Sigmoid colon (tissue), 4 donors: ENCODE results near the gene FBH1.

Experiments used
- POLR2A ChIP-seq, 2 donors: fragments of 450-650 bp; IDR thresholded peaks; one replicate each; pipeline ENCODE4 v1.6.1; 2016; ENCODE audit warnings: antibody characterized with exemption in 2 of 2, mild to moderate bottlenecking in 2 of 2, moderate library complexity in 2 of 2
- POLR2AphosphoS5 ChIP-seq, 4 donors: sonication (generic); formaldehyde crosslinking; IDR thresholded peaks; one replicate each; pipeline ENCODE4 v1.6.1; 2017; ENCODE audit warnings: antibody characterized with exemption in 4 of 4
- TF ChIP-seq, protein P1 (sequence below), 4 experiments: fragments of 450-650 bp in 3 of 4; fragments of 200-600 bp in 1 of 4; IDR thresholded peaks; one replicate each; pipeline ENCODE4 v1.5.1; 2016 to 2019; ENCODE audit warnings: antibody characterized with exemption in 4 of 4, mild to moderate bottlenecking in 3 of 4, moderate library complexity in 2 of 4

DNA sequence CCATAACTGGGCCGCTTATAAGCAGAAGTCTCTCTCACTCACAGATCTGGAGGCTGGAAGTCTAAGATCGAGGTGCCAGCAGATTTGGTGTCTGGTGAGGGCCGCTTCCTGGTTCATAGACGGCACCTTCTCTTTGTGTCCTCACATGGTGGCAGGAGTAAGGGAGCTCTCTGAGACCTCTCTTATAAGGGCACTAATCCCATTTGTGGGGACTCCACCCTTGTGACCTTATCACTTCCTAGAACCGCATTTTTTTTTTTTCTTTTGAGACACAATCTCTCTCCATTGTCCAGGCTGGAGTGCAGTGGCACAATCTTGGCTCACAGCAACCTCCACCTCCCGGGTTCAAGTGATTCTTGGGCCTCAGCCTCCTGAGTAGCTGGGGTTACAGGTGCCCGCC lies 8.1 kb downstream of the FBH1 start:
- TF ChIP-seq, protein P1, sequence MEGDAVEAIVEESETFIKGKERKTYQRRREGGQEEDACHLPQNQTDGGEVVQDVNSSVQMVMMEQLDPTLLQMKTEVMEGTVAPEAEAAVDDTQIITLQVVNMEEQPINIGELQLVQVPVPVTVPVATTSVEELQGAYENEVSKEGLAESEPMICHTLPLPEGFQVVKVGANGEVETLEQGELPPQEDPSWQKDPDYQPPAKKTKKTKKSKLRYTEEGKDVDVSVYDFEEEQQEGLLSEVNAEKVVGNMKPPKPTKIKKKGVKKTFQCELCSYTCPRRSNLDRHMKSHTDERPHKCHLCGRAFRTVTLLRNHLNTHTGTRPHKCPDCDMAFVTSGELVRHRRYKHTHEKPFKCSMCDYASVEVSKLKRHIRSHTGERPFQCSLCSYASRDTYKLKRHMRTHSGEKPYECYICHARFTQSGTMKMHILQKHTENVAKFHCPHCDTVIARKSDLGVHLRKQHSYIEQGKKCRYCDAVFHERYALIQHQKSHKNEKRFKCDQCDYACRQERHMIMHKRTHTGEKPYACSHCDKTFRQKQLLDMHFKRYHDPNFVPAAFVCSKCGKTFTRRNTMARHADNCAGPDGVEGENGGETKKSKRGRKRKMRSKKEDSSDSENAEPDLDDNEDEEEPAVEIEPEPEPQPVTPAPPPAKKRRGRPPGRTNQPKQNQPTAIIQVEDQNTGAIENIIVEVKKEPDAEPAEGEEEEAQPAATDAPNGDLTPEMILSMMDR (IDR thresholded peaks at IDR 0.05), result no peak
- TF ChIP-seq POLR2A (IDR thresholded peaks at IDR 0.05), result no peak
- no peak for TF ChIP-seq POLR2AphosphoS5 (IDR thresholded peaks at IDR 0.05)
